Measurements from ENCODE around the gene ZNF304.

The ZNF304 gene

GRCh38 chr19:57350877-57351805, at the start of gene ZNF304:
ZNF304 (plus strand) TSS chr19:57351271; CDS start chr19:57351665, 394 bp downstream.
- DNase-seq (ENCODE audit: low spot score), result peak; percentile 84

- DNase-seq (ENCODE audit: low spot score), result no peak
These were observed 49.0 kb upstream of the ZNF304 start for GRCh38 chr19:57302020-57302465.

GRCh38 chr19:57302727-57303401, 48.2 kb upstream of the ZNF304 start:
- DNase-seq (ENCODE audit: low spot score), result no peak

GRCh38 chr19:57305056-57305455, 46.0 kb upstream of the ZNF304 start:
- DNase-seq (ENCODE audit: low spot score), result no peak

GRCh38 chr19:57308514-57308913, 42.6 kb upstream of the ZNF304 start:
- no peak for DNase-seq (ENCODE audit: low spot score)

GRCh38 chr19:57310792-57311191, 40.3 kb upstream of the ZNF304 start:
- DNase-seq (ENCODE audit: low spot score), result no peak

GRCh38 chr19:57314146-57314545, 36.9 kb upstream of the ZNF304 start:
- no peak for DNase-seq (ENCODE audit: low spot score)

GRCh38 chr19:57317503-57317902, 33.6 kb upstream of the ZNF304 start:
- no peak for DNase-seq (ENCODE audit: low spot score)

- DNase-seq (ENCODE audit: low spot score), result no peak
These were observed 31.2 kb upstream of the ZNF304 start for GRCh38 chr19:57319869-57320179.

- DNase-seq (ENCODE audit: low spot score), result peak; percentile 93
These were observed 30.6 kb upstream of the ZNF304 start, which contains the start of gene ZNF543 for GRCh38 chr19:57320180-57321084. ZNF543 (plus strand) TSS chr19:57320472; CDS start chr19:57320854, 382 bp downstream.

GRCh38 chr19:57321116-57321515, 30.0 kb upstream of the ZNF304 start:
- no peak for DNase-seq (ENCODE audit: low spot score)

GRCh38 chr19:57321751-57322150, 29.3 kb upstream of the ZNF304 start:
- DNase-seq (ENCODE audit: low spot score), result no peak

GRCh38 chr19:57324992-57325391, 26.1 kb upstream of the ZNF304 start:
- DNase-seq (ENCODE audit: low spot score), result no peak

- no peak for DNase-seq (ENCODE audit: low spot score)
These were observed 23.1 kb upstream of the ZNF304 start for GRCh38 chr19:57327993-57328392.

GRCh38 chr19:57334191-57334590, 16.9 kb upstream of the ZNF304 start:
- DNase-seq (ENCODE audit: low spot score), result no peak

GRCh38 chr19:57338877-57339276, 12.2 kb upstream of the ZNF304 start:
- DNase-seq (ENCODE audit: low spot score), result no peak

GRCh38 chr19:57342582-57342981, 8.5 kb upstream of the ZNF304 start:
- DNase-seq (ENCODE audit: low spot score), result no peak

GRCh38 chr19:57348136-57348535, 2.9 kb upstream of the ZNF304 start:
- DNase-seq (ENCODE audit: low spot score), result no peak

- DNase-seq (ENCODE audit: low spot score), result no peak
These were observed 796 bp downstream of the ZNF304 start for GRCh38 chr19:57351867-57352266.

GRCh38 chr19:57355916-57356315, 4.8 kb downstream of the ZNF304 start:
- no peak for DNase-seq (ENCODE audit: low spot score)

- DNase-seq (ENCODE audit: low spot score), result no peak
These were observed 6.3 kb downstream of the ZNF304 start for GRCh38 chr19:57357406-57357805.

- DNase-seq (ENCODE audit: low spot score), result no peak
These were observed 8.2 kb downstream of the ZNF304 start for GRCh38 chr19:57359300-57359699.

Data from CD4-positive, alpha-beta T cell treated with Interleukin-15 for 4 hours (primary cell).